Measurements from ENCODE around the gene C1orf159.
"Not testable (repeated sequence)": the region's sequence is repeated elsewhere in the genome, so short reads cannot be mapped to it uniquely, and the experiment has no call there.

The C1orf159 gene

GRCh38 chr1:1084372-1085170 lies 31.3 kb downstream of the C1orf159 start:
- in situ Hi-C loops (cut with MboI; ENCODE audit: low sequenced_read_pairs) = no loop called here

- in situ Hi-C loops (cut with MboI; ENCODE audit: low sequenced_read_pairs) = no loop called here
Observed at GRCh38 chr1:1083416-1084371, 32.2 kb downstream of the C1orf159 start.

GRCh38 chr1:1082776-1083415 lies 33.0 kb downstream of the C1orf159 start:
- in situ Hi-C loops (cut with MboI; ENCODE audit: low sequenced_read_pairs) = no loop called here

GRCh38 chr1:1082239-1082775 lies 33.6 kb downstream of the C1orf159 start:
- in situ Hi-C loops (cut with MboI; ENCODE audit: low sequenced_read_pairs) = no loop called here

GRCh38 chr1:1081311-1082238 lies 34.3 kb downstream of the C1orf159 start:
- in situ Hi-C loops (cut with MboI; ENCODE audit: low sequenced_read_pairs) = no loop called here

GRCh38 chr1:1080951-1081310 lies 35.0 kb downstream of the C1orf159 start:
- in situ Hi-C loops (cut with MboI; ENCODE audit: low sequenced_read_pairs) = no loop called here

GRCh38 chr1:1080122-1080757 lies 35.6 kb downstream of the C1orf159 start:
- in situ Hi-C loops (cut with MboI; ENCODE audit: low sequenced_read_pairs) = no loop called here

GRCh38 chr1:1079408-1080121 lies 36.3 kb downstream of the C1orf159 start:
- in situ Hi-C loops (cut with MboI; ENCODE audit: low sequenced_read_pairs) = no loop called here

- in situ Hi-C loops (cut with MboI; ENCODE audit: low sequenced_read_pairs) = not testable (repeated sequence)
Observed at GRCh38 chr1:1077396-1077795, 38.5 kb downstream of the C1orf159 start.

GRCh38 chr1:1075148-1075935 lies 40.5 kb downstream of the C1orf159 start:
- in situ Hi-C loops (cut with MboI; ENCODE audit: low sequenced_read_pairs) = no loop called here

GRCh38 chr1:1074631-1075147 lies 41.2 kb downstream of the C1orf159 start:
- in situ Hi-C loops (cut with MboI; ENCODE audit: low sequenced_read_pairs) = no loop called here

- in situ Hi-C loops (cut with MboI; ENCODE audit: low sequenced_read_pairs) = no loop called here
Observed at GRCh38 chr1:1073743-1074587, 41.9 kb downstream of the C1orf159 start, which contains the start of gene RNF223. Gene RNF223, minus strand, starts transcription at chr1:1074306. Its CDS starts 1,740 bp downstream, at chr1:1072566.

GRCh38 chr1:1072849-1073742 lies 42.8 kb downstream of the C1orf159 start:
- in situ Hi-C loops (cut with MboI; ENCODE audit: low sequenced_read_pairs) = no loop called here

- in situ Hi-C loops (cut with MboI; ENCODE audit: low sequenced_read_pairs) = no loop called here
Observed at GRCh38 chr1:1072299-1072848, 43.5 kb downstream of the C1orf159 start.

GRCh38 chr1:1071486-1072298 lies 44.2 kb downstream of the C1orf159 start:
- in situ Hi-C loops (cut with MboI; ENCODE audit: low sequenced_read_pairs) = no loop called here

All from HL-60/S4 treated with retinoic acid at 250 ng/mL for 4 days and 3 days (cell line).